ENCODE results near the gene ALKBH5. TPM values are rescaled to one million over a fixed set of nuclear protein-coding genes. Genes with fewer than 3 reads are reported as not detected.
A peak's percentile ranks its signal among the peaks of the same experiment; 100 is the strongest.

Gene ALKBH5
- polyA plus RNA-seq, 2 of the 4 experiments (the other 2 are of a cell fraction) = 57.9 to 105 TPM

- DNase-seq (ENCODE audit: low read depth in 1 of 2, low spot score in 1 of 2) = no peak
- ChIA-PET POLR2A (no interaction called here), CTCF (interaction anchor here (3.0 to 6.8 kb wide), 2 partner anchors 12 to 25 kb away, joined by 10 to 103 read pairs; no protein-coding TSS in a partner anchor)
- Histone ChIP-seq H3K4me2 (no peak overlapping the region), H3K9me3 (no peaks in the 10 kb centered on the region), H3K27ac (no peak overlapping the region), H3K4me1 (peaks cover 10% of the 10 kb centered on the region; the same call in 2 of the 3 replicates), H3K4me3 (no peak overlapping the region)
- 95% methylated on average over 23 of the region's 24 CpGs for WGBS (ENCODE audit: missing lambda C conversion rate)
- no peak for ATAC-seq
- FAIRE-seq = no peak
- TF ChIP-seq RCOR1 (IDR thresholded peaks at IDR 0.05; ENCODE audit: low read depth, low read length) (no peak), MAFK (IDR thresholded peaks at IDR 0.05; ENCODE audit: partially characterized antibody) (no peak), EHF (CRISPR knock-in tag; IDR thresholded peaks at IDR 0.05) (no peak), E2F6 (IDR thresholded peaks at IDR 0.05; ENCODE audit: borderline replicate concordance, low read depth) (no peak), ZSCAN20 (CRISPR knock-in tag; IDR thresholded peaks at IDR 0.05) (no peak), BHLHE40 (IDR thresholded peaks at IDR 0.05; ENCODE audit: low read depth, low read length) (no peak), HOXB13 (CRISPR knock-in tag; IDR thresholded peaks at IDR 0.05; ENCODE audit: low read depth) (no peak), ZFP36 (IDR thresholded peaks at IDR 0.05; ENCODE audit: borderline replicate concordance, partially characterized antibody) (no peak), KDM5A (IDR thresholded peaks at IDR 0.05) (no peak), KDM1A (IDR thresholded peaks at IDR 0.05; ENCODE audit: low read depth) (no peak), FOXS1 (CRISPR knock-in tag; IDR thresholded peaks at IDR 0.05) (no peak)
These were observed 62.6 kb downstream of the ALKBH5 start for GRCh38 chr17:18246109-18246725.

- peaks cover 10% of the 10 kb centered on the region; the same call in 2 of the 3 replicates for H3K4me1 ChIP-seq
- H3K27ac ChIP-seq = no peak overlapping the region
- WGBS (ENCODE audit: missing lambda C conversion rate) = 79% methylated on average over 35 of the region's 46 CpGs
- no peaks in the 10 kb centered on the region for H3K9me3 ChIP-seq
- ChIA-PET CTCF (interaction anchor here (0.6 to 6.8 kb wide), 24 partner anchors 10 to 166 kb away, joined by 3 to 103 read pairs (median 6); partner anchors contain the start of genes EVPLL, FLII and MIEF2), POLR2A (no interaction called here)
- peak; percentile 30 to 73; a peak in 3 of 6 replicates for ATAC-seq
- no peak for FAIRE-seq
- H3K4me3 ChIP-seq = no peak overlapping the region
- DNase-seq (ENCODE audit: low read depth in 1 of 2, low spot score in 1 of 2) = peak; percentile 73 to 86
- no peak overlapping the region for H3K4me2 ChIP-seq
- no peak for TF ChIP-seq ZNF302 (CRISPR knock-in tag; IDR thresholded peaks at IDR 0.05)
These were observed 63.4 kb downstream of the ALKBH5 start for GRCh38 chr17:18246880-18247612.

GRCh38 chr17:18247613-18248001 is 64.0 kb downstream of the ALKBH5 start:
- FAIRE-seq (no peak), ATAC-seq (no peak; a peak in 1 of 6 replicates), DNase-seq (ENCODE audit: low read depth in 1 of 2, low spot score in 1 of 2) (no peak)
- no peaks in the 10 kb centered on the region for H3K9me3 ChIP-seq
- no peak overlapping the region for H3K4me2 ChIP-seq
- POLR2A ChIA-PET = interaction anchor here (0.9 kb wide), 1 partner anchor 11 kb away, joined by 3 read pairs; the partner anchor contains the start of gene FLII
- peaks cover 10% of the 10 kb centered on the region; the same call in 2 of the 3 replicates for H3K4me1 ChIP-seq
- CTCF ChIA-PET = interaction anchor here (0.6 to 6.8 kb wide), 26 partner anchors 9 to 166 kb away, joined by 3 to 103 read pairs (median 6); partner anchors contain the start of genes EVPLL, FLII and MIEF2
- no peak for TF ChIP-seq MYC (IDR thresholded peaks at IDR 0.05; ENCODE audit: borderline replicate concordance, low read length)
- no peak for TF ChIP-seq BHLHE40 (IDR thresholded peaks at IDR 0.05; ENCODE audit: low read depth, low read length)
- no peak for TF ChIP-seq CHD4 (IDR thresholded peaks at IDR 0.05; ENCODE audit: borderline replicate concordance)
- TF ChIP-seq HOXB5 (CRISPR knock-in tag; IDR thresholded peaks at IDR 0.05) = no peak
- TF ChIP-seq TFCP2L1 (CRISPR knock-in tag; IDR thresholded peaks at IDR 0.05) = no peak
- no peak for TF ChIP-seq SMC3 (IDR thresholded peaks at IDR 0.05)
- no peak for TF ChIP-seq PHF8 (IDR thresholded peaks at IDR 0.05; ENCODE audit: borderline replicate concordance, low read depth)
- no peak for TF ChIP-seq ELK1 (IDR thresholded peaks at IDR 0.05; ENCODE audit: low read depth, low read length)
- TF ChIP-seq ZSCAN20 (CRISPR knock-in tag; IDR thresholded peaks at IDR 0.05) = no peak
- no peak for TF ChIP-seq CEBPB (IDR thresholded peaks at IDR 0.05)
- TF ChIP-seq CBX8 (IDR thresholded peaks at IDR 0.05) = no peak
- TF ChIP-seq FOXS1 (CRISPR knock-in tag; IDR thresholded peaks at IDR 0.05) = no peak
- no peak for TF ChIP-seq ESRRA (IDR thresholded peaks at IDR 0.05; ENCODE audit: borderline replicate concordance, low read length)
- no peak for TF ChIP-seq TP53 (CRISPR knock-in tag; IDR thresholded peaks at IDR 0.05)
- TF ChIP-seq USF2 (IDR thresholded peaks at IDR 0.05) = no peak
- H3K4me3 ChIP-seq = no peak overlapping the region
- no peak overlapping the region for H3K27ac ChIP-seq
- 89% methylated on average over 30 of the region's 30 CpGs for WGBS (ENCODE audit: missing lambda C conversion rate)
